D341Med (cell line): Measurements from ENCODE around the gene RNF13.
A peak's percentile ranks its signal among the peaks of the same experiment; 100 is the strongest.
"Not testable (repeated sequence)": the region's sequence is repeated elsewhere in the genome, so short reads cannot be mapped to it uniquely, and the experiment has no call there.

ENCODE experiments used
- DNase-seq: peaks from one replicate; pipeline ENCODE4 v3.0.0; 2012; ENCODE audit warnings: low spot score

Gene RNF13

GRCh38 chr3:149898771-149899170 is 85.8 kb downstream of the RNF13 start:
- DNase-seq, result no peak

- DNase-seq, result no peak
Observed at GRCh38 chr3:149900322-149900721, 87.3 kb downstream of the RNF13 start.

DNA sequence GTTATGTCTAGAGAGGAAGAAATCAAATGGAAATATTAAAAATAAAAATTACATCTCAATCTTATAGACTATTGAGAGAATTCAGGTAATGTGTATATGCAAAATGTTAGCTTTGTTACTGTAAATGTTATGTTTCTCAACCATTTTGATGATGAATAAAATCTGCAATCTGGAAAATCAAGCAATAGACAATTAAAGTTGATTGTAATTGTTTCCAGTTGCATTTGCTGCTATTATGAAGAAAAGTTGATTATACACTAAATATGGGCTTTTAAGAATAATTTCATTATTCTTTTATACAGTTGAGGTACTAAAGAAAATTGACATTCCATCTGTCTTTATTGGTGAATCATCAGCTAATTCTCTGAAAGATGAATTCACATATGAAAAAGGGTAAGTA is 88.8 kb downstream of the RNF13 start:
- no peak for DNase-seq

DNA sequence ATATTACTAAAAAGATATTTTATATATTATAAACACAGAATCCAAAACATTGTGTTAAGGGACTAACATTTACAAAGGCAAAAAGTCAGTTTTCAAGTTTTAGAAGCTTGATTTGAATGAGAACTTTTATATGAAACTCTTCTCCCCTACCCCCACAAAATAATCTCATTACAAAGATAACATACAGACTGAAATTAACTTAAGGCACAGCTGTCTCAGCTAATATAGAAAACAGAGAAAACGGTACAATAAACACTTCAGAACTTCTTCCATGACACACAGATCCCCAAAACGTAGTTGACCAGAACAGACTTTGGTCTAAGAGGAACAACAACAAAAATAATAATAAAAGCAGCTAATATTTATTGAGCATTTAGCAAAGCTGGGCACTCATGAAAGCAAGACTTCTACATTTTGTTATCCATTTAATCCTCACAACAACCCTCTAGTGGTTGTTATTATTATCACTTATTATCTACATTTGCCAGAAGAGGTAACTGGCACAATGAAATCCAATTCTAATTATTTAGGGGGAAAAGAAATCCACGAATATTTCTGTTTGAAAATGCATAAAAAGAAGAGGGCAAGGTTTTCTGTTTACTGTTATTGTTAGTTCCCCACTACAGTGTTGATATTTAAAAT is 89.6 kb downstream of the RNF13 start:
- DNase-seq, result no peak

- no peak for DNase-seq
Observed at GRCh38 chr3:149906036-149906435, 93.0 kb downstream of the RNF13 start.

GRCh38 chr3:149908424-149908957 is 95.5 kb downstream of the RNF13 start:
- DNase-seq, result peak; percentile 47

- DNase-seq, result peak; percentile 48
Observed at GRCh38 chr3:149909923-149910322, 96.9 kb downstream of the RNF13 start.

GRCh38 chr3:149917124-149917667 is 104.2 kb downstream of the RNF13 start:
- no peak for DNase-seq

DNA sequence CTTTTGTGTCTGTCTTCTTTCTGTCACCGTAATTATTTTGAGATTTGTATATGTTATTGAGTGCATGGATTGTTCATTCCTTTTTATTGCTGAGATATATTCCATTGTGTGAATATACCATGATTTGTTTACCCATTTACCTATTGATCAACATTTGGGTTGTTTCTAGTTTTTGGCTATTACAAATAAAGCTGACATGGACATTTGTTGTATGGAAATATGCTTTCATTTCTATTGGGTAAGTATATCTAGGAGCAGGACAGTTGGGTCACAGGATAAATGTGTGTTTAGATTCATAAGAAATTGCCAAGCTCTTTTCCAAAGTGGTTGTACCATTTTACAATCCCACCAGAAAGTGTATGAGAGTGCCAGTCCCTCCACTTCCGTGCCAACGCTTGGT is 106.5 kb downstream of the RNF13 start:
- no peak for DNase-seq

- no peak for DNase-seq
Observed at GRCh38 chr3:149920119-149920518, 107.1 kb downstream of the RNF13 start.

DNA sequence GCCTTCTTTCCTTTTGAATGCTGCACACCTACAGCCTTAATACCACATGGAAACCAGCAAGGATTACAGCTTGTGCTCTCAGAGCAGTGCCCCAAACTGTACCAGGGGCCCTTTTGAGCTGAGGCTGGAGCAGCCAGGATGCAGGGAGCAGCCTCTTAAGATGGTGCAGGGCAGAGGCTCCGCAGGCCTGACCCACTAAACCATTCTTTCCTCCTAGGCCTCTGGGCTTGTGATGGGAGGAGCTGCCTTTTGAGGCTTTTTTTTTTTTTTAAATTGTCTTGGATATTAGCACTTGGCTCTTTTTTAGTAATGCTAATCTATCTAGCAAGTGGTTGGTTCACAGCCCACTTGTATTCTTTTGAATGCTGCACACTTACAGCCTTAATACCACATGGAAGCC is 120.0 kb downstream of the RNF13 start:
- DNase-seq, result no peak

DNA sequence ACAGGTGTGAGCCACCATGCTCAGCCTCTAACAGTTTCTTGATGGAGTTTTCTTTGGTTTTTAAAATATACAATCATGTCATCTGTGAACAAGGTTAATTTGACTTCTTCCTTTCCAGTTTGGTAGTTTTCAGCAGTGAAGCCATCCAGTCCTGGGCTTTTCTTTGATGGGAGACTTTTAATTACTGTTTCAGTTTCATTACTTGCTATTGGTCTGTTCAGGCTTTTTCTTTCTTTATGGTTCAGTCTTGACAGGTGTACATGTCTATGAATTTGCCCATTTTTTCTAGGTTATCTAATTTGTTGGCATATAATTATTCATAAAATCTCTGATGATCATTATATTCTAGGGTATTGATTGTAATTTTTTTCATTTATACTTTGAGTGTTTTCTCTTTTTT is 120.8 kb downstream of the RNF13 start:
- DNase-seq, result no peak

DNA sequence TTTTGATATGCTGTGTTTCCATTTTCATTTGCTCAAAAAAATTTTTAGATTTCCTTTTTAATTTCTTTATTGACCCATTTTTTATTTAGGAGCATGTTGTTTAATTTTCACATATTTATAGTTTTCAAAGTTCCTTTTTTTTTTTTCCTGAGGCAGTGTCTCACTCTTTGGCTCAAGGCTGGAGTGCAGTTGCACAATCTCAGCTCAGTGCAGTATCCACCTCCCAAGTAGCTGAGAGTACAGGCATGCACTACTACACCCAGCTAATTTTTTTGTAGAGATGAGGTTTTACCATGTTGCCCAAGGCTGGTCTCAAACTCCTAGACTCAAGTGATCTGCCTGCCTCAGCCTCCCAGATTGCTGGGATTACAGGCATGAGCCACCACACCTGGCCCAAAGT is 121.5 kb downstream of the RNF13 start:
- DNase-seq, result no peak

GRCh38 chr3:149936812-149937230 is 123.8 kb downstream of the RNF13 start:
- peak; percentile 72 for DNase-seq

GRCh38 chr3:149938392-149939055 is 125.5 kb downstream of the RNF13 start:
- DNase-seq, result not testable (repeated sequence)

DNA sequence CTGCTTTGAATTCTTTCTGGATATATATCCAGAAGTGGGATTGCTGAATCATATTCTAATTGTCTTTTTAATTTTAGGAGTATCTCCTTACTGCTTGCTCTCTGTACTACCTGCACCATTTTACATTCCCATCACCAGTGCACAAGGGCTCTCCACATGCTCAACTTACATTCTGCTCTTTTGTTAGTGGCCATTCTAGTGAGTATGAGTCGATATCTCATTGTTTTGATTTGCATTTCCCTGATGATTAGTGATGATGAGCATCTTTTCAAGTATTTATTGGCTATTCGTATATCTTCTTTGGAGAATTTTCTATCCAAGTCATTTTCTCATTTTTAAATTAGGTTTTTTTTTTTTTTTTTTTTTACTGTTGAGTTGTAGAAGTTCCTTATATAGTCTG is 128.2 kb downstream of the RNF13 start:
- DNase-seq, result no peak

GRCh38 chr3:149941946-149942345 is 128.9 kb downstream of the RNF13 start:
- no peak for DNase-seq

DNA sequence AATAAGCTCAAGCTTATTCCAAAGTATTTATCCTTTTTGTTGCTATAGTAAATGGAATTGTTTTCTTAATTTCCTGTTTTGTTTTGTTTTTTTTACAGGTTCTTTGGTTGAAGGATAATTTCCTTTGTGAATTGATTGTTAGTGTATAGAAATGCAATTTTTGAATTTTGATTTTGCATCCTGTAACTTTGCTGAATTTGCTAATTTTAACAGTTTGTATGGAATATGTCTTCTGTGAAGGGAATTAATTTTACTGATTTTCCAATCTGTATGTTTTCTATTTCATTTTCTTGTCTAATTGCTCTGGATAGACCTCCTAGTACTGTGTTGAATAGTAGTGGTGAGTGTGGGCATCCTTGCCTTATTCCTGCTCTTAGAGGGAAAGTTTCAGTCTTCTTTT is 129.4 kb downstream of the RNF13 start:
- DNase-seq, result no peak

DNA sequence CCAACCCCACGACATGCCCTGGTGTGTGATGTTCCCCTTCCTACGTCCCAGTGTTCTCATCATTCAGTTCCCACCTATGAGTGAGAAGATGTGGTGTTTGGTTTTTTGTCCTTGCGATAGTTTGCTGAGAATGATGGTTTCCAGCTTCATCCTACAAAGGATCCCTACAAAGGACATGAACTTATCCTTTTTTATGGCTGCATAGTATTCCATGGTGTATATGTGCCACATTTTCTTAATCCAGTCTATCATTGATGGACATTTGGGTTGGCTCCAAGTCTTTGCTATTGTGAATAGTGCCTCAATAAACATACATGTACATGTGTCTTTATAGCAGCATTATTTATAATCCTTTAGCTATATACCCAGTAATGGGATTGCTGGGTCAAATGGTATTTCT is 131.0 kb downstream of the RNF13 start:
- not testable (repeated sequence) for DNase-seq

- no peak for DNase-seq
Observed at GRCh38 chr3:149947231-149947630, 134.2 kb downstream of the RNF13 start.

GRCh38 chr3:149949181-149949580 is 136.2 kb downstream of the RNF13 start:
- DNase-seq, result no peak

DNA sequence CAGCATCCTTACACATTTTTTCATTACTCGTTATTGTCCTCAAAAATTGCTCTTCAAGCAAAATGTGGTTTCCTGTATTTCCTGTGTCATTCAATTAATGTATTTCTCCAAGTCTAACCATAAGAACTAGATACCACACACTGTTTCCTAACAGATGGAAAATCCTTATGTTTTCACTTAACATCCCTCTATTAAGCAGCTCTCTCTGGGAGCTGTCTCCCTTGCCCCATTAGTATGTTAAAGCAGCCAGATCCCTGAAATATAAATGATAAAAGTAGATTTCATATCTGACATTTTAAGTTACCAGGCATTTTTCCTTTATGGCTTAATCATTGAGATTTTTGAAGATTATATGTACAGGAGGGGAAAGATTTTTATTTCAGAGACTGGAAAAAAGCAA is 141.8 kb downstream of the RNF13 start:
- no peak for DNase-seq

- no peak for DNase-seq
Observed at GRCh38 chr3:149955449-149955848, 142.4 kb downstream of the RNF13 start.
